Upper lobe of left lung (tissue), 4 donors: Measurements from ENCODE around the gene SAMD4B.

Experiments
- CTCF ChIP-seq, 6 experiments: fragments of 450-650 bp in 4 of 6; fragments of 200-600 bp in 2 of 6; sonication (generic) in 2 of 6; IDR thresholded peaks; one replicate each; pipeline ENCODE4 v1.5.1; 2016 to 2019; ENCODE audit warnings: antibody characterized with exemption in 6 of 6
- POLR2AphosphoS5 ChIP-seq, 2 donors: sonication (generic); formaldehyde crosslinking; IDR thresholded peaks; one replicate each; pipeline ENCODE4 v1.5.1; 2017; ENCODE audit warnings: antibody characterized with exemption in 2 of 2

- TF ChIP-seq POLR2AphosphoS5 (IDR thresholded peaks at IDR 0.05) (peak in 1 of 2 donors; percentile 7), CTCF (IDR thresholded peaks at IDR 0.05) (no peak)
Measured at GRCh38 chr19:39405958-39406655, 63.9 kb downstream of the SAMD4B start.
